Kidney epithelial cell (primary cell): ENCODE data around the gene MSANTD2. TPM values are rescaled to one million over a fixed set of nuclear protein-coding genes. Genes with fewer than 3 reads are reported as not detected.

ENCODE experiments used
- DNase-seq: peaks from one replicate; pipeline ENCODE4 v3.0.0-alpha.2; 2010; ENCODE audit warnings: low read depth
- H3K27me3 ChIP-seq: 2 replicates; pipeline ENCODE4 v1.6.0; 2011; ENCODE audit warnings: low read length; ENCODE audit not compliant: control insufficient read depth, insufficient read depth
- H3K36me3 ChIP-seq: 2 replicates; pipeline ENCODE4 v1.5.1; 2011; ENCODE audit warnings: low read length; ENCODE audit not compliant: control insufficient read depth, insufficient read depth
- H3K4me3 ChIP-seq: 2 replicates; pipeline ENCODE4 v1.5.1; 2011; ENCODE audit warnings: low read depth, mild to moderate bottlenecking, control low read depth, low read length
- CTCF ChIP-seq: IDR thresholded peaks from 2 replicates; pipeline ENCODE4 v1.5.1; 2011; ENCODE audit warnings: mild to moderate bottlenecking, moderate library complexity, low read length, control low read depth, inconsistent platforms; ENCODE audit not compliant: insufficient read depth, poor library complexity, severe bottlenecking
- total RNA-seq: library from RNA; depleted of rRNA; stranded (reverse); fragments of >200 nt; gene quantifications from 2 replicates; pipeline ENCODE4 v1.2.3, GENCODE V29; 2015

The MSANTD2 gene
- total RNA-seq, 1 donor from 2014 or later: 16.0 TPM

GRCh38 chr11:124801636-124802312 lies 1.6 kb upstream of the MSANTD2 start:
- Histone ChIP-seq H3K36me3 (no peaks in the 10 kb centered on the region), H3K27me3 (no peaks in the 10 kb centered on the region), H3K4me3 (no peak overlapping the region)
- no peak for DNase-seq
- TF ChIP-seq CTCF: no peak

GRCh38 chr11:124801014-124801413 lies 808 bp upstream of the MSANTD2 start:
- TF ChIP-seq CTCF: no peak
- peak overlapping the region; percentile 87 for H3K4me3 ChIP-seq
- peak; percentile 14 for DNase-seq
- H3K36me3 ChIP-seq: no peaks in the 10 kb centered on the region
- H3K27me3 ChIP-seq: no peaks in the 10 kb centered on the region

GRCh38 chr11:124799348-124800225 lies 619 bp downstream of the MSANTD2 start:
- Histone ChIP-seq H3K36me3 (no peaks in the 10 kb centered on the region), H3K27me3 (no peaks in the 10 kb centered on the region), H3K4me3 (peak overlapping the region; percentile 87)
- DNase-seq: no peak
- TF ChIP-seq CTCF: no peak

- Histone ChIP-seq H3K36me3 (no peaks in the 10 kb centered on the region), H3K27me3 (no peaks in the 10 kb centered on the region), H3K4me3 (peak overlapping the region; percentile 87)
- TF ChIP-seq CTCF: no peak
- peak; percentile 12 for DNase-seq
Measured at GRCh38 chr11:124798991-124799347, 1.2 kb downstream of the MSANTD2 start.

- Histone ChIP-seq H3K4me3 (no peak overlapping the region), H3K36me3 (no peaks in the 10 kb centered on the region), H3K27me3 (no peaks in the 10 kb centered on the region)
- no peak for TF ChIP-seq CTCF
- DNase-seq: no peak
Measured at GRCh38 chr11:124796312-124796711, 3.9 kb downstream of the MSANTD2 start.
